NCI-H2227 (cell line): ENCODE measurements around the gene CELF2.

Experiments used
- DNase-seq: peaks from one replicate; lab custom pipeline; 2025; ENCODE audit not compliant: unreplicated experiment; lab: John Stamatoyannopoulos, UW

The CELF2 gene

GRCh38 chr10:11215471-11215870 is 197.8 kb downstream of the CELF2 start:
- DNase-seq: no peak

DNA sequence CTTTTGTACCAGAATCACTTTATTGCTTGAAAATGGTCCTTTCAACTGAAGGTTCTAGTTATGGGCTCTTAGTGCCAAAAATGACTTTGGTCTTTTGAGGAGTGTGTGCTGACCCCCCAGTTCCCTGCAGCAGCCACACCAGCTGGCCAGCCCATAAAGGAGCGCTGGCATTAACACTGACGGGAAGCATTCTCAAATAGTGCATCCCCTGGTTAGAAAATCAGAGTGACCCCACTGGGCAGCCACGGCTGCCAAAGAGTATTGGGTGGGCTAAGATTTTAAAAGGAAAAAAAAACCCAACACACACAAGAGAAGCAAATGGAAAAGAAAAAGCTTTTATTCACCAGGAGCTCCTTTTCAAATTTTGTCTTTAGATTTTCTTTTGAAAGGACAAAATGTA is 199.8 kb downstream of the CELF2 start:
- no peak for DNase-seq

DNA sequence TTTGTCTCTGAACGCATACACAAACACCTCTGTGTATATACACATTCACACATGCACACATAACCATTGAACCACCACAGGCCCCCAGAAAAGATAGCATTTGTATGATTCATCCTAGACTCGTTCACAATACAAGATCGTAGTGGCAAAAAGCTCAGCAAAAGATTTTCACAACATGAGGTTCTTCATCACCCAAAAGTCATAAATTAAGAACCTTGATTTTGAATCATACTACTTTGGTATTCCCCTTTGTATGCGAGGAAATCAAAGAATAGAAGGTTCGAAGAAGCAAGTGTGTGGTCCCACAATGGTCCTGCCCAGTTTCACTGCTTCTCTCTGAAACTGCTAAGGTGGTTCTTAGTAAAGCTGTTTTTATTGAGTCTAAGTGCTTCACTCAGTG is 200.7 kb downstream of the CELF2 start:
- DNase-seq: no peak

DNA sequence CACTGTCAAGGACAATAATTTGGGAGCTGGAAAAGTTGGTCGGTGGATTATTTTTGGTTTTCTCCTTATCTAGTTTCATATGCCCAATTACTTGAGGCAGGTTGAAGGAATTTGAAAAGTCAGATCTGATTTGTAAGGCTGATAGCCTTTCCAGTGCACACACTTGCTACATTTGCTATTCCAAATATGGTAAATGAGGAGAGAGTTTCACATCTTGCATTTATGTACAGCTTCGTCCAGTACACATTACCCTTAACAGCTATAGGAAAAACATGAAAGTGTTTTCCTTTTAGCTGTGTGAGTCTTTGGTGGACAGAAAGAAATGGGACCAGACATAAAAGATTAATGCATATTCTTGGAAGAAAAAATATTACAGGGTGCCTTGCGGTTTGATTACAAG is 201.8 kb downstream of the CELF2 start:
- no peak for DNase-seq

- no peak for DNase-seq
These were observed 205.4 kb downstream of the CELF2 start for GRCh38 chr10:11223081-11223480.

GRCh38 chr10:11223507-11224140 is 206.0 kb downstream of the CELF2 start:
- no peak for DNase-seq

DNA sequence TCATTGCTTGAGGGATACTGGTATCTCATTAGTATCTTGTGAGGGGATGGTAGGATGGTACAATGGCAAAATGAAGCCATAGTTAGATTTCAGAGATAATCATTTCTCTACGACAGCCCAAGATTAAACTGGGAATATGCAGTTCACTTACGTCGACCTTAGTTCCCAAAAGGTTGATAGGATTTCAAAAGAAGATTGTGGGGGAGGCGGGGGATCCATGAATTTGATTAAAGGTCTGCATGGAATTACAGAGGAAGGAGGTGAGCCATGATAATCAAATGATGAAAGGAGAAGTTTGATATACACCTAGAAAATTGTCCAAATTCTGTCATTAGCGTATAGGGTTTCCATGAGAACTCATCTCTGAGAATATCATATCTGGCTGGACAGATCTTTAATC is 206.6 kb downstream of the CELF2 start:
- DNase-seq: no peak

DNA sequence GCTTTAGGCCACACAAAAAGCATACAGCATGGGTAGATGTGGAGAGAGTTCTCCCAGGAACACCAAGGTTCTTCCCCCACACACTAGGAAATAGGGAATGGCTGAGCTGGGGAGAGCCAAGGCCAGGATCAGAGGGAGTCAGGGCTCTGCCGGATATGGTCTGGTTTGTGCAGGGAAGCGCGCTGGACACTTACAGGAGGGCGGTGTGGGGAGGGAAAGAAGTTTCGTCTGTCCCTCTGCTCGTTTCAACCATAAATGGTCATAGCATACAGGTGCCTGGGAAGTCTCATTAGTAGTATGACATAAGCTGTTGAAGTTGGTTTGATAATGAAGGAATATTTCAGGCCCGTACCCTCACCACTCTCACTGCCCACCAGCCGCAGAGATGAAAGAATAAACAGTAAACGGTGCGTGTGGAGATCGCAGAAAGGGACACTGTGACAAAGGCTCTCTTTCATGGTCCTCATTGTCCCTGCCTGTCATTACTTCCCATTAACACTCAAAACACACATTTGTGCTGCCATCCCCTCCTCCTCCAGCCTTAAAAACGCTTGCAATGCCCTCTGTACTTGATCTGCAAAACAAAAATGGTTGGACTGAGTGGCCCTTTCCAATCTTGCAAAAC is 207.2 kb downstream of the CELF2 start:
- DNase-seq: no peak

GRCh38 chr10:11225935-11226334 is 208.3 kb downstream of the CELF2 start:
- no peak for DNase-seq

DNA sequence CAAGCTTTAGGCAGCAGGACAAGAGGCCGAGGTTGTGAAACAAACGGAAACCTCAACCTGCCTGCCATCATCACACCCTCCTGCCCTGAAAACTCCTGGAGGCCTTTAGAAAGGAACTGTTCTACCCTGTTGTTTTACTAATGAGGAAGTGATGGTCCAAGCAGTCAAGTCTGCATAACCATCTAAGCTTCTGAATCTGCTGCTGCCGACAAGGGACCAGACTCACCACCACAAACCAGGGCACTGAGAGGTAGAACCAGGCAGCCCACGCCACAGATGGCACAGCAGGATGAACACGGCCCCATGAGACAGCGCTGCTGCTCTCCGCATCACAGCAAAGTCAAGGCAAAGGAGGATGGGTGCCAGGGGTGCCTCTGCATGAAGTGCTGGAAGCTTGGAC is 209.4 kb downstream of the CELF2 start:
- no peak for DNase-seq

- DNase-seq: no peak
These were observed 212.2 kb downstream of the CELF2 start for GRCh38 chr10:11229893-11230292.

DNA sequence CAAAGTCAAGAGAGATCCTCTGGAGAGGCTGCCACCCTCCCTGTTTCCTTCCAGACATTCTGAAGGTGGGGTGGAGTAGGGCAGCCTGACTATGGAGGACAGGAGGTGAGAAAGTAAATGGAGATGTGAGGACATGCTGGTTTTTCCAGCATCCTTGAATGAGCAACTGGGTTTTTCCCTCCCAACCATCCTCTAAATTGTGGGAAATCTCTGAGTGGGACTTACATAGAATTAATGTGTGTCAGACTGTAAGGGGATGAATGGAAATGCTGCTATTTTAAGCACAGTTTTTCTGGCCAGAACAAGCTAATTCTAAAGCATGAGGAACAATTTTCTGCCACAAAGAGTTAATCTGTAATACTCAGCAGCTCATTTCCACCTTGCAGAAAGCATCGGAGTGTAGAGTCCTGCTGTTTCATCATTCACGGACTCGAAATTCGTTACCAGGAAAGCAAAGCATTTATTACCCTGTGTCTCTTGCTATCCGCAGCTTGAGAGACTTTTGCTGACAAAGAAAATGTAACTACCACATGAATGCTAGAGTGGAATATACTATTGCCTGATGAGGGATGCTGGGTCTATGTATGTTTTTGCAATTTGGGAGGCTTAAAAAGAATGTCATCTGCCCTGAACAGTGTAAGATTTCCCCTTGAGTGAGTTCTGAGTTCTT is 213.0 kb downstream of the CELF2 start:
- DNase-seq: no peak

GRCh38 chr10:11231285-11231684 is 213.6 kb downstream of the CELF2 start:
- DNase-seq: no peak

DNA sequence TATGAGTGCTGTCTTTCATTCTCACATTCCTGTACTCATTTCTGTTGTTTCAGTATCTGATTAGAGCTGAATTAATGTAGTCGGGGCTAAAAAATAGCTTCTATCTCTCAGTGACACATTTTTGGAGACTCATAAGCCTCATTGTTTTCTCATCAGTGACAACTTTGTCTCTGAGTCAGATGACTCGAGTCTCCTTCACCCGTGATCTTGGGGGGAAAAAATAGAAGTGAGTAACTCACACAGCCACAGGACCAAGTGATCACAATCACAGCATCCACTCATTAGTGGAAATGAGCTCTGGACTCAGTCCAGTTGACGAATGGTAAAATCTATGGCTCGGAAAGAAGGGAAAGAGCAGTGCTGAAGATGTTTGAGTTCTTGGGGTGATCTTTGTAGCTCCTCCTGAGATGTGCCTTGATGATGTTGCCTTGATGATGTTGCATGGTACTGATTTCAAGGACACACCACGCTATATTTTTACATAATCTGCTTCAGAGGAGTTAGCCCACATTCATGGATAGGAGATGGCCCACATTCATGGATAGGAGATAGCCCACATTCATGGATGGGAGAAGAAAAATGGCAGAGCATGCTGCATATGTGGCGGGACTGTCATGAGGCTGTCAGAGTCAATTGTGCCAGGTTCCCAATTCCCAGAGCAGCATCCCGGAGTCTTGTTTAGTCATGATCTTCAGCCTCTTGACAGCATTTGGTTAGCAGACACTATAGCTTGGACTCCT is 214.7 kb downstream of the CELF2 start:
- DNase-seq: no peak

- no peak for DNase-seq
These were observed 217.3 kb downstream of the CELF2 start for GRCh38 chr10:11234857-11235531.

DNA sequence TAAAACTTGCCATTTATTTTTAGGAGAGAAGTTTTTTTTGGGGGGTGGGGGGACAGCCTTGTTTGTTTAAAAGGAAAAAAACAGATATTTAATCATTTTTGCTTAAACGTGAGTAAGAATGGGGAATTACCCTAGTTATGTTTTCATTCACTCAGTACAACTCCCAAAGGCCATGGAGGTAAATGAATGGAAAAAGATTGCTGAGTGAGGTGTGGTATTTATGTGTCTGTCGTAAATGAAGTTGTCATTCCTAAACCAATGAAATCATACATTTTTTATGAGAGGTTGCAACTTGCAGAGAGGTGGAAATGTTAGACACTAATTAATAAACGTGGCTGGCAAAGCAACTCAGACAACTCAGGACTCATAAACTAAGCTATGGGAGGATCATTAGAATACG is 218.1 kb downstream of the CELF2 start:
- no peak for DNase-seq

DNA sequence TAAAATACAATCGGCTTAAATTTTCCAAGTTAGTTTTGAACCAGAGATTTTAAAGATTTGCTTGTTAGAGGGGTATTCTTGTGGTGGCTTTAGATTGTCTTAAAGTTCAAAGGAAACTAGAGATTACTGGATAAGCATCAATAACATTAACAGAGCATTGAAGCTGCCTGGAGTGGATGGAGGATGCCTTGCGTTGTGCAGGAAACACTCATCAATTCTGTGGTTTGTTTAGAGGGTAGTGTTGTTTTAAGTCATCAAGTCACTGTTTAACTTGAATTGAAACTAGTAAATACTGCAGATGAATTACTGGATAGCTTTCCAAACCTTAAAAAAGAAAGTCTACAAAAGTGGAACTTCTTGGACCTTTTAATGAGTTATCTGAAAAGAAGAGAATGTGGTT is 218.6 kb downstream of the CELF2 start:
- no peak for DNase-seq

GRCh38 chr10:11237571-11237970 is 219.9 kb downstream of the CELF2 start:
- DNase-seq: no peak

- DNase-seq: no peak
These were observed 221.2 kb downstream of the CELF2 start for GRCh38 chr10:11238893-11239292.

DNA sequence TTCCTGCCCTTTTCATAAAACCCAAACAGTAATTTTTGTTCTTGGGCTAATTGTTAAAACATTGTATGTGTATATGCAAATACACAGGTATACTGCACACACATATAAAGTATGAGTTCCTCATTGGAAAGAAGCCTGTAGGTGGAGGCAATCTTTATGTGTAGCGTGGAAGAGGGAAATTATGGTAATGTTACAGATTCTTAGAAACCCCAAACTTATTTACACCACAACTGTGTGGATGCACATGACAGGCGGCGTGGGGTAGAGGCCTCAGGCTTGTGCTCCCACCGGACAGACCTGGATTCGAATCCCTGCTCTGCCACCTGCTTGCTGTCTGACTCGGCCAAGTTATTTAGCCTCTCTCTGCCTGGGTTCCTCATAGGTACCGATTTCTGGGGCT is 223.0 kb downstream of the CELF2 start:
- no peak for DNase-seq
